Right cardiac atrium (tissue), 5 donors: ENCODE measurements around the gene SLX1A. TPM values are rescaled to one million over a fixed set of nuclear protein-coding genes. Genes with fewer than 3 reads are reported as not detected.
"Not testable (repeated sequence)": the region's sequence is repeated elsewhere in the genome, so short reads cannot be mapped to it uniquely, and the experiment has no call there.

ENCODE experiments used
- ATAC-seq, 2 donors: fragments of 200-7000 bp; cut with Tn5 transposase; one replicate each; pipeline versions ENCODE4 v1.8.0 to v1.9.1; 2020; ENCODE audit warnings: moderate library complexity in 2 of 2, mild to moderate bottlenecking in 1 of 2
- DNase-seq, 3 donors: peaks; one replicate each; pipeline ENCODE4 v3.0.0-alpha.2; 2020
- H3K27ac ChIP-seq: one replicate; pipeline ENCODE4 v1.5.1; 2013; ENCODE audit warnings: mild to moderate bottlenecking, low read length, control low read depth, moderate library complexity
- H3K27me3 ChIP-seq: one replicate; pipeline ENCODE4 v1.6.1; 2013; ENCODE audit not compliant: control insufficient read depth, insufficient read depth
- H3K4me1 ChIP-seq: one replicate; pipeline ENCODE4 v1.6.1; 2013; ENCODE audit warnings: low read length; ENCODE audit not compliant: control insufficient read depth, insufficient read depth
- H3K4me3 ChIP-seq: one replicate; pipeline ENCODE4 v1.5.1; 2013; ENCODE audit warnings: low read length, control low read depth
- H3K9me3 ChIP-seq: one replicate; pipeline ENCODE4 v1.6.1; 2013; ENCODE audit warnings: low read length; ENCODE audit not compliant: control insufficient read depth
- WGBS: extraction: QIAGEN DNeasy Blood & Tissue Kit; methylation state at CpG from one replicate; pipeline ENCODE4 v1.1.7; 2013; 5-methylcytosine and 5-hydroxymethylcytosine counted together
- intact Hi-C, 4 donors: fragments of 100-400 bp; cut with DNase I; formaldehyde crosslinking; loops; one replicate each; pipeline versions ENCODE4 v1.11.0 to v1.14.0; 2022 to 2023
- polyA plus RNA-seq: library from polyadenylated mRNA; stranded (reverse); fragments of 200-250 nt; gene quantifications from one replicate; pipeline ENCODE4 v1.2.3, GENCODE V29; 2013
- total RNA-seq, 4 donors: library from RNA; stranded (reverse); fragmentation: NEBNext Ultra II Directional; extraction: Animal tissue kit (Norgen Biotek cat#: 25700); gene quantifications; one replicate each; pipeline ENCODE4 v1.2.1, GENCODE V29; 2021
- donor health status: healthy with polysubstance abuse.
- donor health status: DM: no; HTN: yes; CAD: no.
- donor health status: DM: no; HTN: no; CAD: no.
- donor health status: DM: no; HTN: yes; CAD: no; lungs with severe emphysema.
- donor health status: DM: yes; HTN: yes; CAD: no.

SLX1A gene
- total and polyA plus RNA-seq, 5 donors, result 8.9 to 24.6 (median 18.6) TPM

DNA sequence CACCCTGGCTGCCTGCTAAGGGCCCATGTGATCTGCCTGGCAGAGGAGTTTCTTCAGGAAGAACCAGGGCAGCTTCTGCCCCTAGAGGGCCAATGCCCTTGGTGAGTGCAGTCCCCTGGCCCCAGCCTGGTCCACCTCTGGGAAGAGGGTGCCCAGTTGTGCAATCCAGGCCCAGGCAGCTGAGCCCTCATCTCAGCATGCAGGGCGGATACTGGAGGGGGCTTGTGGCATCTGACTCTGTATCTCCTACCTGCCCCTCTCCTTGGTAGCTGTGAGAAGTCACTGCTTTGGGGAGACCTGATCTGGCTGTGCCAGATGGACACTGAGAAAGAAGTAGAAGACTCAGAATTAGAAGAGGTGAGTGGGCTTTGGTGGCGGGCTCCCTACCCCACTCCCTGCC lies 3.3 kb downstream of the SLX1A start:
- H3K27ac ChIP-seq, ATAC-seq, H3K4me1 ChIP-seq, intact Hi-C loops, H3K4me3 ChIP-seq, H3K27me3 ChIP-seq, H3K9me3 ChIP-seq: not testable (repeated sequence)
- peak in 1 of 3 donors; percentile 2 for DNase-seq
- 45% methylated on average over 1 of the region's 2 CpGs for WGBS

DNA sequence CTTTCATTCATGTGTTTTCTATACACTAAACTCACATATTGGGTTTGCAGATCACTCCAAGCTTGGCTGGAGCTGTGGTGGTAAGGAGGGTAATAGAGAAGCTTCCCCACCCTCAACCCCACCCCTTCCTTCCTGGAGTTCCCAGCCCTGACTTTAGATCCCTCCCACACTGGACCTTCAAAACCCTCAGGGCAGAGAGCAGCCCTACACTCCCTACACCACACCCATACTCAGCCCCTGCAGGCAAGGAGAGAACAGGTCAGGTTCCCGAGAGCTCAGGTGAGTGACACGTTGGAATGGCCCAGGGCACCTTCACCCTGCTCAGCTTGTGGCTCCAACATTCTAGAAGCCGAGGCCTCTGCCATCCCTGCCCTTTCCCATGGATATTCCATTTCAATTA lies 5.4 kb downstream of the SLX1A start, which contains the start of gene SULT1A3:
TSS of gene SULT1A3 (plus strand) at position 207 of the 400 bp plus-strand sequence. CDS start 1,474 bp downstream, outside the sequence.
- intact Hi-C loops, H3K4me3 ChIP-seq, H3K27me3 ChIP-seq, H3K27ac ChIP-seq, H3K4me1 ChIP-seq, DNase-seq, H3K9me3 ChIP-seq: not testable (repeated sequence)
- no CpG with 5 or more reads among the region's 3 CpGs for WGBS
- peak; percentile 48 to 69 for ATAC-seq

DNA sequence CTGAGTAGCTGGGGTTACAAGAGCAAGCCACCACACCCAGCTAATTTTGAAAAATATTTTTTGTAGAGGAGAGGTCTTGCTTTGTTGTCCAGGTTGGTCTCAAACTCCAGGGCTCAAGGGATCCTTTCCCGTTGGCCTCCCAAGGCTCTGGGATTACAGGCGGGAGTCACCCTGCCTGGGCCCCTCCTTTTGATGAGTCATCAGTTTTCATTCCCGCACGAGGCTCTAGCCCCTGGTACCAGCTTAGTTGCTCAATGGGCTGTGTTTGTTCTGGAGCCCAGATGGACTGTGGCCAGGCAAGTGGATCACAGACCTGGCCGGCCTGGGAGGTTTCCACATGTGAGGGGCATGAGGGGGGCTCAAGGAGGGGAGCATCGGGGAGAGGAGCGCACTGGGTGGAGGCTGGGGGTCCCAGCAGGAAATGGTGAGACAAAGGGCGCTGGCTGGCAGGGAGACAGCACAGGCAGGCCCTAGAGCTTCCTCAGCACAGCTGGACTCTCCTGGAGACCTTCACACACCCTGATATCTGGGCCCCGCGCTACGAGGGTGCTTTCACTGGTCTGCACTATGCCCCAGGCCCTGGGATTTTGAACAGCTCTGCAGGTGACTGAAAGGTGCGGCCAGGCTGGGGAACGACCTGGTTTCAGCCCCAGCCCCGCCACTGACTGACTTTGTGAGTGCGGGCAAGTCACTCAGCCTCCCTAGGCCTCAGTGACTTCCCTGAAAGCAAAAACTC lies 6.1 kb downstream of the SLX1A start:
- DNase-seq, intact Hi-C loops, H3K9me3 ChIP-seq, H3K27me3 ChIP-seq, H3K4me3 ChIP-seq, H3K27ac ChIP-seq, H3K4me1 ChIP-seq: not testable (repeated sequence)
- no CpG with 5 or more reads among the region's 15 CpGs for whole genome bisulfite sequencing
- ATAC-seq, result peak; percentile 57 to 73

DNA sequence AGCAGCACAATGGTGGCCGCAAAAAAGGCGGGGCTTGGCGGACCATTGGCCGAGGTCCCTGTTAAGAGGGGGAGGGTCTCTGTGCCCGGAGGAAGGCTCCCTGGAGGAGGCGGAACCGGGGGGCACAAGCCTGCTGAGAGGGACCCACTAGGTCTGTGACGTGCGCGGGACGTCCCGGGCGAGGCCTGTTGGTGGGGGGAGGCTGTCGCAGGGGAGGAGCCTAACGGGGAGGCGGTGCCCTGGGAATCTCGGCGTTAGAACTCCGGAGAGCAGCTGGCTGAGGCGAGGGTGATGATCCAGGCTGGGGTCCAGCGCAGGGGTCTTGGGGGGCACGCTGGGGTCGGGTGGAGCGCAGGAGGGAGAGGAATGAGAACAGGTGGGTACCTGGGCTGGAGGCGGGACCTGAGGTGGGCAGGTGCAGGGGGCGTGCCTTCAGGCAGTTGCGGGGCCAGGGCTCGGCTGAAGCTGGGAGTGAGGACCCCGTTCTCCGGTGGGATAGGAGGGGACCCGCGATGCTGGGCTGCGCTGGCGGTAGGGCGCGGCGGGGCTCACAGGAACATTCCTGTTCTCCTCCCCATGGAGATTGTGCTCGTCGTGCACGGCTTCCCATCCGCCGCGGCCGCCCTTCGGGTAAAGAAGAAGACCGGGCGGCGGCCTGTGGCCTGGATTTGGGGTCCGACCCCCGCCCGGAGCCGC lies 12.0 kb downstream of the SLX1A start:
- peak; percentile 16 to 63 (median 61) for DNase-seq
- intact Hi-C loops, result not testable (repeated sequence)

DNA sequence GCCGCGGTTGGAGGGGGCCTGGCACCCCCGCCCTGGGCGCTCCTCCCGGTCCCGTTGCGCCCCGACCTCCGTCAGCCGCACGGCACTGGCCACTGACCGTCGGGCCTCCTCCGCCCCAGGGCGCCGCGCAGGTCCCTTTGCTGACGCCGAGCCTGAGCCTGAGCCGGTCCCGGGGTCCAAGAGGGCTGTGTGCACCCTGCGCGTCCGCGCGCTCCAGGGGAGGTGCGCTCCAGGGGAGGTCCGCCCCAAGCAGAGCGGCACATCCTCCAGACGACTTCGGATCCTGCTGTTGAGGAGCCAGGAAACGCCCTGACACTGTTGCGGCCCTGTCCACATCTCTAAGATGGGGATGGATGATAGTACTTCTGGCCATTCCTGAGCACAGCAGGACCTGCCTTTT lies 12.6 kb downstream of the SLX1A start:
- peak; percentile 9 to 39 for ATAC-seq
- intact Hi-C loops, H3K4me1 ChIP-seq, H3K27ac ChIP-seq, DNase-seq, H3K27me3 ChIP-seq, H3K9me3 ChIP-seq: not testable (repeated sequence)
- H3K4me3 ChIP-seq, result peak overlapping the region; percentile 30
- no CpG with 5 or more reads among the region's 33 CpGs for WGBS

More for the DNA sequence above, 12.0 kb downstream of the SLX1A start:
- ATAC-seq, result peak; percentile 69 to 71
- H3K4me1 ChIP-seq, H3K9me3 ChIP-seq, H3K27me3 ChIP-seq, H3K27ac ChIP-seq: not testable (repeated sequence)
- 1% methylated on average over 19 of the region's 52 CpGs for WGBS
- peak overlapping the region; percentile 30 for H3K4me3 ChIP-seq

DNA sequence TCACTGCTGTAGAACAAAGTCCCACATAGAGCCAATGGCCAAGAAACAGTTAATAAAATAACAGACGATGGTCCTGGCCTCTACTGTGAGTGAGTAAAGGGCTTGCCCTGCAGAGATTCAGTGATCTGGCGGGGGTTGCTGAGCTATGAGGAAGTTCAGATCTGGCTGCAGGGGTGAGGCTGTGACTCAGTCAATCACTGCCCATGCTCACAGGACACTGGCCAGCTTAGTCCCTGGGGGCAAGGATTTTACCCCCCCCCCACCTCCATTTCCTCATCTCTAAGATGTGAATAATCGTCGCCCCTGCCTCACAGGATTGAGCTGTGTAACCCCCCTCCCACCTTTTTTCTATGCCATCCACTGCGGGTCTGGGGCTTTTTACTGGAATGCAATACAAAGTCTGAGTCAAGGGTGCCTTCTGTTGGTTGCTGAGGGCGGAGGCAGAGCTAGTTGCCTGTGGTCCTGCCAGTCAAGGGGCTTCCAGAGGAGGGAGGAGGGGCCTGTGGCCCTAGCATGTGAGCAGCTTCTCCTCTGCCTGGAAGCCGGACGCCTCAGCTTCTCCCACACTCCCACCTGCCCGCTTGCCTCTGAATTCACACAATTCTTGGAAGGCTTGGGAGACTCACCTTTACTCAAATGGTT lies 13.5 kb downstream of the SLX1A start:
- peak; percentile 24 to 41 for ATAC-seq
- H3K27ac ChIP-seq, H3K27me3 ChIP-seq, intact Hi-C loops, H3K9me3 ChIP-seq, H3K4me1 ChIP-seq, H3K4me3 ChIP-seq: not testable (repeated sequence)
- peak; percentile 7 to 62 (median 45) for DNase-seq
- 31% methylated on average over 2 of the region's 9 CpGs for WGBS

DNA sequence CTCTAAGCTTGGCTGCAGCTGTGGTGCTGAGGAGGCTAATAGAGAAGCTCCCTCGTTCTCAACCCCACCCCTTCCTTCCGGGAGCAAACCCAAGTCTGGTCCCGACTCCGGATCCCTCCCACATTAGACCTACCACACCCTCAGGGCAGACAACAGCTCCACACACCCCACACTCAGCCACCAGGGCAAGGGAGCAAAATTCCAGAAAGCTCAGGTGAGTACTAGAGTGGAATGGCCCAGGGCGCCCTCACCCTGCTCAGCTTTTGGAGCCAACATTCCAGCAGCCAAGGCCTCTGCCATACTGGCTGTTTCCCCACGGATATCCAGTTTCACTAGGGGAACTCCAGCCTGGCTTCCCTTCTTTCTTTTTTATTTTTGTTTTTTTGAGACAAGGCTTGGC lies 15.4 kb downstream of the SLX1A start:
- DNase-seq (peak in 2 of 3 donors; percentile 9 to 69), ATAC-seq (peak; percentile 63 to 80)
- H3K27ac ChIP-seq, H3K27me3 ChIP-seq, H3K4me3 ChIP-seq, H3K9me3 ChIP-seq, H3K4me1 ChIP-seq, intact Hi-C loops: not testable (repeated sequence)
- WGBS, result 19% methylated on average over 4 of the region's 6 CpGs

DNA sequence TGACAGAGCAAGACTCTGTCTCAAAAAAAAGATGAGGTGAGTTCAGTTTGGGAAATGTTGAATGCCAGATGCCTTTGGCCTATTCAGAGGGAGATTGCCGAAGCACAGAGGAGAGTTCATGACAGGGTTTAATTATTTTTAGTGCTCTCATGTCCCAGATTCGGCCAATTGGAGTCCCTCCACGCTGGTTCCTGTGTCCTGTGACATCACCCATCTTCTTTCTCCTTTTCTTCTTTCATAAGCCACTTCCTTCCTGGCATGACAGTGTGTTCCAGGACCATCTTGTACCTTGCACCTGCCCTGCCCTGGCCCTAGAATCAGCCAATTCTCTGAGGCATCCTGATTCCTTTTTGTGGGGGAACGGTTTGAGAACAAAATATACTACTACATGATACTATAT lies 17.7 kb downstream of the SLX1A start:
- H3K4me1 ChIP-seq, ATAC-seq: not testable (repeated sequence)

DNA sequence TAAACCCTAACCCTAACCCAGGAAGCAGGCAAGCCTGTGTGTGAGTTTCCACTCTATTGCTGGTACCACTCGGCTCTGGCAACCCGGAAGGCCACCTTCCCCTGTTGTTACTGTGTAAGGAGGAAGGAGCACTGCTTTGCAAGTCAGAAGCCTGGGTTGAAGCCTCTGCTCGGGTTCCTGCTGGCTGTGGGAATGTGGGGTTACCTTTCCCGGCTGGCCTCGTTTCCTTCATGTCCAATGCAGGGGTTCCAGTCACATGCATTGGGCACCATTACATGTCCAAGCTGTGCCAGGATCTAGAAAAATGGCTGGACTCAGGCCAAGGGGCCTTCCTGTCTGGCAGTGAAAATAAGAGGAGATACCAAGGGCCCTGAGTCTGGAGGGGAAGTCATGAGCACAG lies 23.4 kb downstream of the SLX1A start:
- peak in 2 of 3 donors; percentile 5 to 9 for DNase-seq
- 73% methylated on average over 3 of the region's 5 CpGs for WGBS
- ATAC-seq, result not testable (repeated sequence)

More for the DNA sequence above, 17.7 kb downstream of the SLX1A start:
- H3K27me3 ChIP-seq, H3K27ac ChIP-seq, H3K4me3 ChIP-seq, H3K9me3 ChIP-seq, intact Hi-C loops, DNase-seq: not testable (repeated sequence)
- WGBS, result no CpG with 5 or more reads among the region's 4 CpGs

More for the DNA sequence above, 23.4 kb downstream of the SLX1A start:
- intact Hi-C loops, H3K4me1 ChIP-seq, H3K27ac ChIP-seq, H3K27me3 ChIP-seq, H3K4me3 ChIP-seq, H3K9me3 ChIP-seq: not testable (repeated sequence)
